Transverse colon (tissue), 3 donors: Measurements from ENCODE around the gene CACNA1I.

ENCODE experiments used
- EP300 ChIP-seq: sonication (generic); formaldehyde crosslinking; IDR thresholded peaks from one replicate; pipeline ENCODE4 v1.6.1; 2017; ENCODE audit warnings: antibody characterized with exemption, low read depth
- POLR2A ChIP-seq: fragments of 450-650 bp; IDR thresholded peaks from one replicate; pipeline ENCODE4 v1.6.1; 2016; ENCODE audit warnings: antibody characterized with exemption, mild to moderate bottlenecking, moderate library complexity
- TF ChIP-seq, protein P1 (sequence below), 5 experiments: fragments of 200-600 bp in 3 of 5; fragments of 450-650 bp in 2 of 5; sonication (generic) in 3 of 5; IDR thresholded peaks; 1 replicate in 2 of 5; 2 replicates in 3 of 5; pipeline ENCODE4 v1.5.1; 2016 to 2017; ENCODE audit warnings: antibody characterized with exemption in 5 of 5, inconsistent platforms in 3 of 5, mild to moderate bottlenecking in 2 of 5, moderate library complexity in 1 of 5

DNA sequence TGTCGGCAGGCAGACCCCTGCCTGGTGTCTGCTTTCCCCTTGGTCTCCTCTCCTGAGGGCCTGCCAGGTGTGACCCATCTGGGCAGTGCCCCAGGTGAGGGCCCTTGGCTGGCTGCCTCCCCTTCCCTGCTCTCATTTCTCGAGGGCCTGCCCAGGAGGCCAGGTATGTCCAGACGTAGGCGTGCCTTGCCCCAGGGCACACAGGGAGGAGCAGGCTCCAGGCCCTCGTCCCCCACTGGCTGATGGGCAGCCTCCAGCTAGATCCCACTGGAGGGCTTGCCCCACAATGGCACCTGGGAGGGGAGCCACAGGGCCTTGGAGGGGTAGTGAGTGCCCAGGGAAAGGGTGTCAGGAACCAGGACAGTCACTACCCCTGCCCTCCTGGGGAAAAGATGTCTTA is 95.9 kb downstream of the CACNA1I start:
- TF ChIP-seq POLR2A: no peak
- TF ChIP-seq, protein P1, sequence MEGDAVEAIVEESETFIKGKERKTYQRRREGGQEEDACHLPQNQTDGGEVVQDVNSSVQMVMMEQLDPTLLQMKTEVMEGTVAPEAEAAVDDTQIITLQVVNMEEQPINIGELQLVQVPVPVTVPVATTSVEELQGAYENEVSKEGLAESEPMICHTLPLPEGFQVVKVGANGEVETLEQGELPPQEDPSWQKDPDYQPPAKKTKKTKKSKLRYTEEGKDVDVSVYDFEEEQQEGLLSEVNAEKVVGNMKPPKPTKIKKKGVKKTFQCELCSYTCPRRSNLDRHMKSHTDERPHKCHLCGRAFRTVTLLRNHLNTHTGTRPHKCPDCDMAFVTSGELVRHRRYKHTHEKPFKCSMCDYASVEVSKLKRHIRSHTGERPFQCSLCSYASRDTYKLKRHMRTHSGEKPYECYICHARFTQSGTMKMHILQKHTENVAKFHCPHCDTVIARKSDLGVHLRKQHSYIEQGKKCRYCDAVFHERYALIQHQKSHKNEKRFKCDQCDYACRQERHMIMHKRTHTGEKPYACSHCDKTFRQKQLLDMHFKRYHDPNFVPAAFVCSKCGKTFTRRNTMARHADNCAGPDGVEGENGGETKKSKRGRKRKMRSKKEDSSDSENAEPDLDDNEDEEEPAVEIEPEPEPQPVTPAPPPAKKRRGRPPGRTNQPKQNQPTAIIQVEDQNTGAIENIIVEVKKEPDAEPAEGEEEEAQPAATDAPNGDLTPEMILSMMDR (IDR thresholded peaks at IDR 0.05): no peak
- no peak for TF ChIP-seq EP300
